Measurements from ENCODE around the gene ASB13.
"Not testable (repeated sequence)": the region's sequence is repeated elsewhere in the genome, so short reads cannot be mapped to it uniquely, and the experiment has no call there.

Gene ASB13

DNA sequence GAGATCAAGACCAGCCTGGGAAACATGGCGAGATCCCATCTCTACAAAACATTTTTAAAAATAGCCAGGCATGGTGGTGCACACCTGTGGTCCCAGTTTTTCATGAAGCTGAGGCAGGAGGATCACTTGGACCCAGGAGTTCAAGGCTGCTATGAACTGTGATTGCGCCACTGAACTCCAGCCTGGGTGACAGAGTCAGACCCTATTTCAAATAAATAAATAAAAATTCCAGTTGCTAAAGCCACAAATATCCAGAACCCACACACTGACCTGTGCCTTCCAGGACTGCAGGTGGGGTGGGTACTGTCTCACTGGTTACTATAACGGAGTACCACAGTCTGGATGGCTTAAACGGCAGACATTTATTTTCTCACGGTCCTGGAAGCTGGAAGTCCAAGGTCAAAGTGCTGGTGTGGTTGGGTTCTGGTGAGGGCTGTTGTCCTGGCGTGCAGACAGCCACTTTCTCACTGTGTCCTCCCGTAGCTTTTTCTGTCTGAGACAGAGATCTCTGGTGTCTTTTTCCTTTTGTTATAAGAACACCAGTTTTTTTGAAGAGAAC lies 38.8 kb downstream of the ASB13 start:
- TF ChIP-seq, protein P1, sequence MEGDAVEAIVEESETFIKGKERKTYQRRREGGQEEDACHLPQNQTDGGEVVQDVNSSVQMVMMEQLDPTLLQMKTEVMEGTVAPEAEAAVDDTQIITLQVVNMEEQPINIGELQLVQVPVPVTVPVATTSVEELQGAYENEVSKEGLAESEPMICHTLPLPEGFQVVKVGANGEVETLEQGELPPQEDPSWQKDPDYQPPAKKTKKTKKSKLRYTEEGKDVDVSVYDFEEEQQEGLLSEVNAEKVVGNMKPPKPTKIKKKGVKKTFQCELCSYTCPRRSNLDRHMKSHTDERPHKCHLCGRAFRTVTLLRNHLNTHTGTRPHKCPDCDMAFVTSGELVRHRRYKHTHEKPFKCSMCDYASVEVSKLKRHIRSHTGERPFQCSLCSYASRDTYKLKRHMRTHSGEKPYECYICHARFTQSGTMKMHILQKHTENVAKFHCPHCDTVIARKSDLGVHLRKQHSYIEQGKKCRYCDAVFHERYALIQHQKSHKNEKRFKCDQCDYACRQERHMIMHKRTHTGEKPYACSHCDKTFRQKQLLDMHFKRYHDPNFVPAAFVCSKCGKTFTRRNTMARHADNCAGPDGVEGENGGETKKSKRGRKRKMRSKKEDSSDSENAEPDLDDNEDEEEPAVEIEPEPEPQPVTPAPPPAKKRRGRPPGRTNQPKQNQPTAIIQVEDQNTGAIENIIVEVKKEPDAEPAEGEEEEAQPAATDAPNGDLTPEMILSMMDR (conservative IDR thresholded peaks at IDR 0.05; ENCODE audit: control insufficient read depth, insufficient read depth, low read depth, low read length), result no peak
- H3K4me3 ChIP-seq (ENCODE audit: control insufficient read depth, low read depth, low read length), result no peak overlapping the region
- no peak for DNase-seq (ENCODE audit: low read depth)

DNA sequence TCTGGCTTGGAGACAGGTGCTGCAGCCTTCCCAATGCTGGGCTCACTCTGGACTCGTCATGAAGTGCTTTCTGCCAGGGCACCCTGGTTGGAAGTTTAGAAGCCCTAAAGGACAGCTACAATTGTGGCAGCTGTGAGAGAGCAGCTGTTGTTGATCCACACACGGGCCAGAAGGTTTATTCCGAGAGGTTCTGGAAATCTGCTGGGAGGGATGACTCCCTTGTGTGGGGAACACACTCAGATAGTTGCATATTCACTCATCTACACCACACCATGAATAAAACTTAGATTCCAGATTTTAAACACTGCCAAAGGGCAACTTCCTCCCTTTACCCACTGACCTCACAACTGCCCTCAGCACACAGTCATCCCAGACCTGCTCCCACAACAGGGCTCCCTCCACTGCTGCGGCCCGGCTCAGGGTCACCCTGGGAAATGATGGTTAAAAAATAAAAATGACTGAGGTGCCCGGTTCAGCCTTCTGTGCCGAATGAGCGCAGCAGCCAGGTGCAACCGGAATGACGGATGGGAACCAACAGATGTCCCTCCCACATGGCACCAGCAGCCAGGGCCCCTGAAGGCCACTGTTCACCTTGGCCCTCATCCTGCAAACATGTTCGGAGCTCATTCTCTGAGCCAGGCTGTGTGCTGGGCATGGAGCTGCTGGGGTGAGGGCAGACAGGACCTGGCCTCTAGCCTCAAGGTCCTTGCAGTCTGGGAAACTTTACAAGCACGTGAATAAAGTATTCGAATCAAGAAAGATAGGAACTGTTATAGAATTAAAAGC lies 40.2 kb downstream of the ASB13 start:
- TF ChIP-seq, protein P1 (conservative IDR thresholded peaks at IDR 0.05; ENCODE audit: control insufficient read depth, insufficient read depth, low read depth, low read length), result no peak
- no peak for DNase-seq (ENCODE audit: low read depth)
- no peak overlapping the region for H3K4me3 ChIP-seq (ENCODE audit: control insufficient read depth, low read depth, low read length)

DNA sequence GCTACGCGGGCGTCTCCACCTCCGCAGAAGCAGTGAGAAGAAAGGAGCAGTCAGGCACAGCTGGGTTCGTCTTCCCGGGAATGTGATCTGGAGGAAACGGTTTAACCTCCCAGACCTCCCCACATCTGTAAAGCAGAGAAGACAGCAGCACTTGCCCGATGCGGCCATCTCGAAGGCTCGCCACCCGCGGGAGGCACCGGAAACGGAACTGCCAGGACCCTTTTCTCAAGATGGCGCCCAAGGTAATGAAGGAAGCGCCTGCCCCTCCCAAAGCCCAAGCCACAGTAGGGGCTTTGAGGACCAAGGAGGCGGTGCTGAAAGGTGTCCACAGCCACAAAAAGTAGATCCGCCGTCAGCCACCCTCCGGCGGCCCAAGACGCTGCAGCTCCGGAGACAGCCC lies 41.7 kb downstream of the ASB13 start:
- DNase-seq (ENCODE audit: low read depth), result no peak

DNA sequence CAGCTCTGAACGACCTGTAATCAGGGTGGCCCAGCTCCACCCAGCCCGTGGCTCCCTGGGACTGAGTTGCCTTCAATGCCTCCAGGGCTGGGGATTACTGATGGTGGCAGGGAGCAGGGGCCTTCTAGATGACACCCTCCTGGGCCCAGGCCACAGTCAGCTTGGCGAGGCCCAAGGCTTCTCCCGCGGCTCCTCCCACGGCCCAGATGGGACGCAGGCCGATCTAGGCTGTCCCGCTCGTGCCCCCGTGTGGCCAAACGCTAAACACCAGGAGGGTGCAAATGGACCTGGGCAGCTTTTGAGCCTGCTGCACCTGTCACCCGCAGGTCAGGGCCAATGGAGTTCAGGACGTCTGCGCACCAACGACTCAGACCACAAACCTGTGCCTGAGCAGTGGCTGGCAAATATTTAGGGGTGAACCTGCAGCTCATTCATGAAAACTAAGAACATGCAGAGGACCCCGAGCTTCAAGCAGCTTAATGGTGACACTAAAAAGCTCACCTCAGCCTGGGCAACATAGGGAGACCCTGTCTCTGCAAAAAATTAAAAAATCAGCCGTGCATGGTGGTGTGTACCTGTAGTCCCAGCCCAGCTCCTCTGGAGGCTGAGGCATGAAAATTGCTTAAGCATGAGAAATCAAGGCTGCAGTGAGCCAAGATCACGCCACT lies 43.2 kb downstream of the ASB13 start:
- peak; percentile 77 for DNase-seq (ENCODE audit: low read depth)
- no peak overlapping the region for H3K4me3 ChIP-seq (ENCODE audit: control insufficient read depth, low read depth, low read length)
- TF ChIP-seq, protein P1 (conservative IDR thresholded peaks at IDR 0.05; ENCODE audit: control insufficient read depth, insufficient read depth, low read depth, low read length), result peak; percentile 81

More for the DNA sequence above, 41.7 kb downstream of the ASB13 start:
- TF ChIP-seq, protein P1 (conservative IDR thresholded peaks at IDR 0.05; ENCODE audit: control insufficient read depth, insufficient read depth, low read depth, low read length), result no peak
- no peak overlapping the region for H3K4me3 ChIP-seq (ENCODE audit: control insufficient read depth, low read depth, low read length)

DNA sequence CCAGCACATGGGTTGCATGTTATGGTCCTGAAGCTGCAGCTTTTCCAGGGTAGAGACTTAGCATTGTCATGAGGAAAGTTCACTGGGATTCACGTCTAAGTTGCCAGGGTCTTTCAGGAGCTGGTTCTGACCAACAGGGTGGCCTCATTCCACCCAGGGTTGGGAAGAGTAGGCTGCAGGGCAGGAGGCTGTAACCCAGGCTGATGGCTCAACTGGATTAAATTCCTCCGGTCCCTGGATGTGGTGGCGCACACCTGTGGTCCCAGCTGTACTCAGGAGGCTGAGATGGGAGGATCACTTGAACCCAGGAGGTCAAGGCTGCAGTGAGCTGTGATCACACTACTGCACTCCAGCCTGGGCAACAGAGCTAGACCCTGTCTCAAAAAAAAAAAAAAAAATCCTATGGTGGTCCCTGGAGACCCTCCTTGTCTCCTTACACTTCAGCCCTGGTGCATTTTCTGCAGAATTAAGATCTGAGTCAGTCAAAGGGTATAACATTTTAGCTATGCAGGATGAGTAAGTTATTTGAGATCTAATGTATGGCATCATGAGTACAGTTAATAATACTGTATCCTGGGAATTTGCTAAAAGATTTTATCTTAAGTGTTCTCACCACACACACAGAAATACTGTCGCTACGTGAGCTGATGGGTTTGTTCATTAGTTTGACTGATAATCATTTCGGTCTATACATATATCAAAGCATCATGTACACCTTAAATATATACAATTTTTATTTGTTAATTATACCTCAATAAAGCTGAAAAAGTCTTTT lies 44.0 kb downstream of the ASB13 start:
- no peak for DNase-seq (ENCODE audit: low read depth)
- TF ChIP-seq, protein P1 (conservative IDR thresholded peaks at IDR 0.05; ENCODE audit: control insufficient read depth, insufficient read depth, low read depth, low read length), result no peak
- H3K4me3 ChIP-seq (ENCODE audit: control insufficient read depth, low read depth, low read length), result no peak overlapping the region

DNA sequence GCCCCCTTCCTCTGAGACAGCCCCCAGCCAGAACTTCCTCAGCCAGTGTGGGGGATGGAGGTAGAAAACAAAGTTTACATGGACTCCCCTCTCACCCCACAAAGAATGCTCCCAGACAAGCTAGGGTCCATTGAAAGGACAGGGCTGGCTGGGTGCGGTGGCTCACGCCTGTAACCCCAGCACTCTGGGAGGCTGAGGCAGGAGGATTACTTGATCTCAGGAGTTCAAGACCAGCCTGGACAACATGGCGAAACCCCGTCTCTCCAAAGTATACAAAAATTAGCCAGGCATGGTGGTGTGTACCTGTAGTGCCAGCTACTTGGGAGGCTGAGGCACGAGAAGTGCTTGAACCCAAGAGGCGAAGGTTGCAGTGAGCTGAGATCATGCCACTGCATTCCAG lies 45.0 kb downstream of the ASB13 start:
- H3K4me3 ChIP-seq (ENCODE audit: control insufficient read depth, low read depth, low read length); DNase-seq (ENCODE audit: low read depth): not testable (repeated sequence)
